Immature natural killer cell (primary cell): ENCODE results near the gene FAT4. TPM values are rescaled to one million over a fixed set of nuclear protein-coding genes. Genes with fewer than 3 reads are reported as not detected.

Experiments
- DNase-seq, 3 donors: peaks; one replicate each; pipeline ENCODE4 v3.0.0; 2022; ENCODE audit warnings: mixed read lengths in 1 of 3
- H3K27ac Mint-ChIP-seq, 6 donors: one replicate each; pipeline ENCODE4 v1.8.0; 2020; ENCODE audit warnings: mixed read lengths in 6 of 6, mild to moderate bottlenecking in 5 of 6, inconsistent platforms in 4 of 6, moderate library complexity in 3 of 6
- H3K27me3 Mint-ChIP-seq, 3 donors: one replicate each; pipeline ENCODE4 v1.8.0; 2020 to 2021; ENCODE audit warnings: low read depth in 3 of 3, mild to moderate bottlenecking in 3 of 3, mixed read lengths in 3 of 3, moderate library complexity in 3 of 3, inconsistent platforms in 1 of 3
- H3K36me3 Mint-ChIP-seq, 3 donors: one replicate each; pipeline ENCODE4 v1.8.0; 2020; ENCODE audit warnings: mixed read lengths in 3 of 3, inconsistent platforms in 2 of 3, mild to moderate bottlenecking in 2 of 3
- H3K4me1 Mint-ChIP-seq, 2 donors: one replicate each; pipeline ENCODE4 v1.8.0; 2020; ENCODE audit warnings: inconsistent platforms in 2 of 2, mild to moderate bottlenecking in 2 of 2, mixed read lengths in 2 of 2, moderate library complexity in 1 of 2
- H3K4me3 Mint-ChIP-seq, 5 donors: one replicate each; pipeline ENCODE4 v1.8.0; 2020; ENCODE audit warnings: mild to moderate bottlenecking in 5 of 5, mixed read lengths in 5 of 5, inconsistent platforms in 3 of 5, moderate library complexity in 3 of 5
- H3K9me3 Mint-ChIP-seq, 6 donors: one replicate each; pipeline ENCODE4 v1.8.0; 2020; ENCODE audit warnings: mild to moderate bottlenecking in 6 of 6, mixed read lengths in 6 of 6, inconsistent platforms in 4 of 6, moderate library complexity in 3 of 6
- polyA plus RNA-seq, 3 donors: library from polyadenylated mRNA; unstranded; fragments of 300-500 nt; fragmentation: Illumina TruSeq; gene quantifications; one replicate each; pipeline ENCODE4 v1.2.3, GENCODE V29; 2021

The FAT4 gene, protein sequence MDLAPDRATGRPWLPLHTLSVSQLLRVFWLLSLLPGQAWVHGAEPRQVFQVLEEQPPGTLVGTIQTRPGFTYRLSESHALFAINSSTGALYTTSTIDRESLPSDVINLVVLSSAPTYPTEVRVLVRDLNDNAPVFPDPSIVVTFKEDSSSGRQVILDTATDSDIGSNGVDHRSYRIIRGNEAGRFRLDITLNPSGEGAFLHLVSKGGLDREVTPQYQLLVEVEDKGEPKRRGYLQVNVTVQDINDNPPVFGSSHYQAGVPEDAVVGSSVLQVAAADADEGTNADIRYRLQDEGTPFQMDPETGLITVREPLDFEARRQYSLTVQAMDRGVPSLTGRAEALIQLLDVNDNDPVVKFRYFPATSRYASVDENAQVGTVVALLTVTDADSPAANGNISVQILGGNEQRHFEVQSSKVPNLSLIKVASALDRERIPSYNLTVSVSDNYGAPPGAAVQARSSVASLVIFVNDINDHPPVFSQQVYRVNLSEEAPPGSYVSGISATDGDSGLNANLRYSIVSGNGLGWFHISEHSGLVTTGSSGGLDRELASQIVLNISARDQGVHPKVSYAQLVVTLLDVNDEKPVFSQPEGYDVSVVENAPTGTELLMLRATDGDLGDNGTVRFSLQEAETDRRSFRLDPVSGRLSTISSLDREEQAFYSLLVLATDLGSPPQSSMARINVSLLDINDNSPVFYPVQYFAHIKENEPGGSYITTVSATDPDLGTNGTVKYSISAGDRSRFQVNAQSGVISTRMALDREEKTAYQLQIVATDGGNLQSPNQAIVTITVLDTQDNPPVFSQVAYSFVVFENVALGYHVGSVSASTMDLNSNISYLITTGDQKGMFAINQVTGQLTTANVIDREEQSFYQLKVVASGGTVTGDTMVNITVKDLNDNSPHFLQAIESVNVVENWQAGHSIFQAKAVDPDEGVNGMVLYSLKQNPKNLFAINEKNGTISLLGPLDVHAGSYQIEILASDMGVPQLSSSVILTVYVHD (N-terminal part only)
- polyA plus RNA-seq, result 1 to 10 TPM in 1 of 3 donors, under 1 TPM in 2; 0.32 to 1.4 (median 0.47) TPM

DNA sequence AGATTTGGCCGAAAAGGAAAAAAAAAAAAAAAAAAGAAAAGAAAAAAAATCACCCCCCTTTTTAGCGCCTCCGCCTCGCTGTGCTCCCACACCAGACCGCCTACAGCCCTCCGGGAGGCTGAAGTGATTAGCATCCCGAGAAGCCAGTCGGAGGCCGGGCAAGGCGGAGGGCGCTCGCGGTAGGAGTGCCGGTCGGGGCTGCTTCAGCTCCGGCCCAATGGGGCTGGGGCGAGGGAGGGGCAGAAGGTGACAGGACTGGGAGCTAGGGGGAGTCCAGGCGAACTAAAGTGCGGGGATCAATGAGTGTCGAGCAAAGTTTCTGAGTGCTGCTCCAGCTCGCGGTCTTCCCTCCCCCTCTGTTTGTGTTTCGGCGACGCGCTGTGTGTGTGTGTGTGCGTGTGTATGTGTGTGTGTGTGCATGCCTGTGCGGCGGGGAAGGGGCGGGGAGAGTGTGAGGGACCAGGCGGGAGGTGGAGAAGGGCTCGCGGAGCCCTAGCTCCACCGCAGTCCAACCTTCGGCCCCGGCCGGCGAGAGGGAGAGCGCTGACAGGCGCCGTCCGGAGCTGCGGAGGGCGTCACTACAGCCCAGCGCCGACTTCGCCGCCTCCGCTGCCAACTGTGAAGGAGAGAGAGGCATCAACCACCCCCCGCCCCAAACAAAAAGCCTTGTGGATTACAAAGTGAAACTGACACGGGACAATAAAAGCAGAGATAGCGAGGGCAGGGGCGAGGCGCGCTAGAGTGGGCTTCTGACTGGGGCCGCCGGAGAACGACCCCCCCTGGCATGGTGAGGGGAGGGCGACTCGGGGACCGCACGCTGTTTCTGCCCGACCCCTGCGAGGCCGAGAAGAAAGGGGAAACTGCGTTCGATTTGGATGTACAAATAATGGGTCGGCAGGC, at the start of gene FAT4:
Gene FAT4, plus strand, starts transcription at position 280 of the 900 bp plus-strand sequence. CDS start 1,457 bp downstream, outside the sequence.
- Mint-ChIP-seq H3K27ac (peak within 1 kb of the TSS; percentile 80 to 94 (median 90)), H3K36me3 (peaks cover 0 to 4% (median 4%) of the 10 kb centered on the region in 3 donors), H3K4me1 (peaks cover 47 to 64% of the 10 kb centered on the region in 2 donors), H3K27me3 (peaks cover 9 to 23% (median 12%) of the 10 kb centered on the region in 3 donors), H3K4me3 (peak within 1 kb of the TSS; percentile 93 to 98 (median 96)), H3K9me3 (no peaks in the 10 kb centered on the region)
- DNase-seq, result peak; percentile 82 to 85 (median 84)

DNA sequence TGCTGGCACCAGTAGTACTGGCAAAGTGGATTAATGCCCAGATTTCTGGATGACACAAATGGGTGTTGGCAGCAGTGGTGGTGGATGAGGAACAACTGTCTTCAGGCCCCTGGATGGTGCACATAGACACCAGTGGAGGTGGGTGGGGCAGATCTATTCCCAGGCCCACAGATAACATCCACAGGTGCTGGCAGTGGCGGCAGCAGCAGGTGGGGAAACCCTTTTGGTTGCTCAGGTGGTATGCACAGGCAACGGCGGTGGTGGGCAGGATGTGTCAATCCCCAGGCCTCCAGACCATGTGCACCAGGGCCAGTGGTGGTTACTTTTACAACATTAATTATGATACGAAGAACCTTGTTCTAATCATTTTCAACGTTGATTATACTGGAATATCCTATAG, 48.9 kb upstream of the FAT4 start:
- Mint-ChIP-seq H3K4me3 (no peak overlapping the region), H3K27me3 (no peaks in the 10 kb centered on the region), H3K9me3 (no peaks in the 10 kb centered on the region), H3K4me1 (no peaks in the 10 kb centered on the region), H3K36me3 (no peaks in the 10 kb centered on the region), H3K27ac (no peak overlapping the region)
- no peak for DNase-seq

DNA sequence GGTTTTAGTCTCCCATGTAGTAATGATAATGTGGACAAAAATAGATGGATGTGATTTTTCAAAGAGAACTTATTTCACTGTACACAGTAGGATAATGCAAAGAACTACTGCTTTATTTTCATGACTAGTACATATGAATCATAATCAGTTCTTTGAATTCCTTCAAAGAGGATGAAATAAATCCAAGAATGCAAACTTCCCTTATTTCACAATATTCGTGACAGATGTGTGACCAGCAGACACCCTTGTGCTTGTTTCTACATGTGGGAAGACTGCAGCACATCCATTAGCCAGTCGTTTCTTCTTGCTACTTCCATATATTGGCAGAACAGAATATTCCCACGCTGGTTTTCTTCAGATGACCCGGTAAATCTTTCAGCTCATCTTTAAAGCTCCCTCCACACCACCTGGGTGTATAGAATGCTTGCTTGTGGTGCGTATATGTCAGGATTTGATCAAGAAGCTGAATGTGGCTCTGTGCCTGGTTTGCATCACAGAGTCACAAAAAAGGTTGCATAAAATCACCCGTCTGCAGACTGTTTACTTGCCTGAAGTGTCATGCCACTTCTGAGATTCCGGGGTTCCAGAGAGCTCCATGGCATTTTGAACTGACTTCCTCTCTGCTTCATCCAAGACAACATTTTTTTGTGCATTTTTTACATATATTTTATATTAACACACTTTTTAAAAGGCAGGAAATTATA, 47.7 kb upstream of the FAT4 start:
- no peaks in the 10 kb centered on the region for H3K4me1 Mint-ChIP-seq
- no peak overlapping the region for H3K4me3 Mint-ChIP-seq
- H3K27me3 Mint-ChIP-seq, result peaks cover 0 to 3% (median 0%) of the 10 kb centered on the region in 3 donors
- H3K9me3 Mint-ChIP-seq, result peaks cover 0 to 1% (median 0%) of the 10 kb centered on the region in 6 donors
- H3K36me3 Mint-ChIP-seq, result no peaks in the 10 kb centered on the region
- no peak for DNase-seq
- H3K27ac Mint-ChIP-seq, result no peak overlapping the region

DNA sequence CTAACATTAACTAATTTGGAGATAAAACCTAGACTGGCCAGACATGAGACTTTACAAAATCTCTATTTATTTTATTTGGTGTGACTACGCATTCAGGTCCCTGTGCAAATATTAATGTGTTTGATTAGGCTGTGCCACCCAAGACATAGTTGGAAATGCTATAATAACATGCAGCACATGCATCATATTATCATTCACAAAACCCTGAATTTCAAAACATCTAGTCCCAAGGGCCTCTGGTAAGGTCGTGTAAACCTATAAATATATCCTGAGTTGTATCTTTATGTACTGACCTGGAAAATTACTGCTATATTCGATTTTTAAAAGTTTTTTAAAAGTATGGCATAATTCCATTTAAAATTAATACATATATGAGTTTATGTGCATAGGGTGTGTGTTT, 47.1 kb upstream of the FAT4 start:
- Mint-ChIP-seq H3K27ac (no peak overlapping the region), H3K4me3 (no peak overlapping the region), H3K36me3 (no peaks in the 10 kb centered on the region), H3K4me1 (no peaks in the 10 kb centered on the region), H3K9me3 (peaks cover 0 to 1% (median 0%) of the 10 kb centered on the region in 6 donors), H3K27me3 (peaks cover 0 to 3% (median 0%) of the 10 kb centered on the region in 3 donors)
- DNase-seq, result no peak

DNA sequence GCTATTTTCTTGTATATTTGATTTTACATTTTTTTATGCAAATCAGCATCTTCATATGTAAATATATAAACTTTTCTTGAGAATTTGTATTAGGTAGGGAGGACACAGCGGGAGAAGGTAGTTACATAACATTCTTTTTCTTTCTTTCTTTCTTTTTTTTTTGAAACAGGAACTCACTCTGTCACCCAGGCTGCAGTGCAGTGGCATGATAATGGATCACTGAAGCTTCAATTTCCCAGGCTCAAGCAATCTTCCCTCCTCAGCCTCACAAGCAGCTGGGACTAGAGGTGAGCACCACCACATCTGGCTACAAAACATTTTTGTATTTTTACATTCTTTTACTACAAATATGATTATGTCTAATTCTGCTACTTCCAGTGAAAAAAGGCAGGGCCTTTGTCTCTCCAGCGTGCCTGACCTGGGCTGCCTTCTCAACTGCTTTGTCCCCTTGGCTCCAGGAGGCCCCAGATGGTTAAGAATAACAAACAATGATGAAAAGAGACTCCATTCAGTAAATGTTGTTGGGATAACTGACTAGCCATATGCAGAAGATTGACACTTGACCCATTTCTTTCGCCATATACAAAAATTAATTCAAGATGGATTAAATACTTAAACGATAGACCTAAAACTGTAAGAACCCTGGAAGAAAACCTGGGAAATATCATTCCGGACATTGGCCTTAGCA, 46.5 kb upstream of the FAT4 start:
- Mint-ChIP-seq H3K4me3 (no peak overlapping the region), H3K4me1 (no peaks in the 10 kb centered on the region), H3K9me3 (peaks cover 0 to 1% (median 0%) of the 10 kb centered on the region in 6 donors), H3K27ac (no peak overlapping the region), H3K36me3 (no peaks in the 10 kb centered on the region), H3K27me3 (peaks cover 0 to 3% (median 0%) of the 10 kb centered on the region in 3 donors)
- DNase-seq, result no peak

DNA sequence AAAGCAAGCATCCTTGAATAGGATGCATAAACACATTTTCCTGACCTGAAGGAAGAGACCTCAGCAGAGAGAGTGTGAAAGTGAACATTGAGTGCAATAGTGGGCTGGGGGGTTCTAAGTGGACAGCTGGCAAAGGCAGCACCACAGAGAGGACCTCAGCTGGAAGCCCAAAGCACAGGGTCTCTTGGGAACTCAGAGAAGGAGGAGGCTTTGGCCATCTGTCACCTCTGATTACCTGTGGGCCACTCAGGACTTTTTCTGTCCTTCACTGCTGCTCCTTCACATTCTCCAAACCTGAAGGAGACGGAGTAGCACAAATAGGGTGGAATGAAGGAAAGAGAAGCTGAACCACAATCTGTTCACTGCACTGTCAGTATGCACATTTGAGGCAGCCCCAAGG, 37.9 kb upstream of the FAT4 start:
- H3K9me3 Mint-ChIP-seq, result peaks cover 0 to 5% (median 0%) of the 10 kb centered on the region in 6 donors
- no peaks in the 10 kb centered on the region for H3K4me1 Mint-ChIP-seq
- no peaks in the 10 kb centered on the region for H3K36me3 Mint-ChIP-seq
- peaks cover 0 to 1% (median 0%) of the 10 kb centered on the region in 3 donors for H3K27me3 Mint-ChIP-seq
- H3K4me3 Mint-ChIP-seq, result no peak overlapping the region
- H3K27ac Mint-ChIP-seq, result no peak overlapping the region
- no peak for DNase-seq

DNA sequence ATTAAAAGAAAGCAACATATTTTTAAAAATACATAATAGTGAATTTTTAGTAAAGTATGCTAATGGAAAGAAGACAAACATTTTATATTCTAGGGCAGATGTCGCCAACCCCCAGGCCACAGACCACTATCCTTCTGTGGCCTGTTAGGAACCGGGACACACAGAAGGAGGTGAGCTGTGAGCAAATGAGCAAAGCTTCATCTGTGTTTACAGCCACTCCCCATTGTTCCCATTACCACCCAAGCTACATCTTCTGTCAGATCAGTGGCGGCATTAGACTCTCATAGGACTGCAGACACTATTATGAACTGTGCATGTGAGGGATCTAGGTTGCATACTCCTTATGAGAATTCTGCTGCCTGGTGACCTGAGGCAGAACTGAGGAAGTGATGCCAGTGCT, 37.0 kb upstream of the FAT4 start:
- no peaks in the 10 kb centered on the region for H3K36me3 Mint-ChIP-seq
- H3K27me3 Mint-ChIP-seq, result no peaks in the 10 kb centered on the region
- H3K27ac Mint-ChIP-seq, result no peak overlapping the region
- peaks cover 0 to 4% (median 0%) of the 10 kb centered on the region in 6 donors for H3K9me3 Mint-ChIP-seq
- no peak for DNase-seq
- H3K4me3 Mint-ChIP-seq, result no peak overlapping the region
- H3K4me1 Mint-ChIP-seq, result no peaks in the 10 kb centered on the region

DNA sequence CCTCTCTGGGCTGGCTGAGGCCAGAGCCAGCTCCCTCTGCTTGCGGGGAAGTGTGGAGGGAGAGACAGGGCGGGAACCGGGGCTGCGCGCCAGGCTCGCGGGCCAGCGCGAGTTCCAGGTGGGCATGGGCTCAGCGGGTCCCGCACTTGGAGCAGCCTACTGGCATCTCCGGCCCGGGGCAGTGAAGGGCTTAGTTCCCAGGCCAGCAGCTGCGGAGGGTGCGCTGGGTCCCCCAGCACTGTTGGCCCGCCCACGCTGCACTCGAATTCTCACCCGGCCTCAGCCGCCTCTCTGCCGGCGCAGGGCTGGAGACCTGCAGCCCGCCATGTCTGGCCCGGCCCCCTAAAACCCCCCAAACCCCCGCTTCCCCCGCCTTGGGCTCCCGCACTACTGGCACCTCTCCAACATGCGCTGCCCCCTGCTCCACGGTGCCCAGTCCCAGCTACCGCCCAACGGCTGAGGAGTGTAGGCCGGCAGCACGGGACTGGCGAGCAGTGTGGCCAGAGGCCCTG, 33.8 kb upstream of the FAT4 start:
- no peak for DNase-seq
- Mint-ChIP-seq H3K4me3 (no peak overlapping the region), H3K9me3 (no peaks in the 10 kb centered on the region), H3K4me1 (no peaks in the 10 kb centered on the region), H3K27ac (no peak overlapping the region), H3K27me3 (no peaks in the 10 kb centered on the region), H3K36me3 (no peaks in the 10 kb centered on the region)

DNA sequence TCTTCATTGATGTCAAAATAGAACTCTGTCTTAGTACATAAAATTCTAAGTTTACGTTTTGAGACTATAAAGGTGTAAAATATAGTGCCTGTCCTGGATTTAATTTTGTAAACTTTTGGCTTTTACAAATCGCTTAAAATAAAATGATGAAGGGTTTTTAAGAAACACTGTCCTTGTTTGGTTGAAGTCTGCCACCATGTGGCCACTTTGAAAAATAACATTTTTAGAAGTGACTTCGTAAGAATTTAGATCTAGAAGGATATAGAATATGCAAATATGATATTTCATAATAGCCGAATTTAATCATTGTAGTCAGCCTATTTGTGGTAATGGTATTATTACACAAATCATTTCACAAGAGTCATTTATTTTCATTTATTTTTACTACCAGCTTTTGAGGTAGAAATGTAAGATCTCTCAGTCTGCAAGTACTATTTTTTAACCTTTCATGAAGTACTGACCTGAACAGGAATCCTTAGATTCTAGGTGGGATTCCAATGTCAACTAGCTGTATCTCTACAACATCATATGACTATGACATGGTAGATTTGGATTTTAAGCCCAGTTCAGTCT, 31.0 kb upstream of the FAT4 start:
- peak in 1 of 3 donors; percentile 2 for DNase-seq
- H3K27ac Mint-ChIP-seq, result no peak overlapping the region
- H3K27me3 Mint-ChIP-seq, result no peaks in the 10 kb centered on the region
- no peaks in the 10 kb centered on the region for H3K36me3 Mint-ChIP-seq
- H3K4me3 Mint-ChIP-seq, result no peak overlapping the region
- H3K9me3 Mint-ChIP-seq, result no peaks in the 10 kb centered on the region
- H3K4me1 Mint-ChIP-seq, result no peaks in the 10 kb centered on the region

DNA sequence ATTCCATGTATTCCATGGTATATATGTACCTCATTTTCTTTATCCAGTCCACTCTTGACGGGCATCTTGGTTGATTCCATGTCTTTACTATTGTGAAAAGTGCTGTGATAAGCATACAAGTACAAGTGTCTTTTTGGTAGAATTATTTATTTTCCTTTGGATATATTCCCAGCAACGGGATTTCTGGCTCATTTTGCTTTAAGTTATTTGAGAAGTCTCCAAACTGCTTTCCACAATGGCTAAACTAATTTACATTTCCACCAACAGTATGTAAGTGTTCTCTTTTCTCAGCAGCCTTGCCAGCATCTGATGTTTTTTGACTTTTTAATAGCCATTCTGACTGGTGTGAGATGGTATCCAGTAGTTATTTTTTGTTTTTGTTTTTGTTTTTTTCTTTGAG, 17.6 kb upstream of the FAT4 start:
- Mint-ChIP-seq H3K9me3 (peaks cover 0 to 3% (median 0%) of the 10 kb centered on the region in 6 donors), H3K4me1 (no peaks in the 10 kb centered on the region), H3K27ac (no peak overlapping the region), H3K36me3 (no peaks in the 10 kb centered on the region), H3K4me3 (no peak overlapping the region), H3K27me3 (peaks cover 0 to 2% (median 0%) of the 10 kb centered on the region in 3 donors)
- DNase-seq, result no peak

DNA sequence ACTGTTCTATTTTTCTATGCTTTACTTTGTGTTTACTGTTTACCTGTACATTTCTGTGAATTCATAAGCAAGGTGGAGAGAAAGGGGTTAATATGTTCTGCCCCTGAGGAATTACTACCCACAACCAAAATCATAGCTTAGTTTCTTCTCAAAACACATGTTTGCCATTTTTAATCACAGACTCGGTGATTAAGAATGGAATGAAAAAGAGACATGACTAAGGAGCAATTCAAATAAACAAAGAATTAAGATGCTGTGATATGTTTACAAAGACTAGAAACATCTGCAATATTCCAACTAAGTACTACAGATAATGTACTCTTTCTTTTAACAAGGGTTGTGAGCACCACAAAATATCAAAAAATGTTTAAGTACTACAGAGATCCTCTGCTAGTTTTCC, 11.7 kb upstream of the FAT4 start:
- Mint-ChIP-seq H3K27me3 (peaks cover 1 to 3% (median 3%) of the 10 kb centered on the region in 3 donors), H3K4me1 (no peaks in the 10 kb centered on the region), H3K27ac (no peak overlapping the region), H3K4me3 (no peak overlapping the region), H3K9me3 (no peaks in the 10 kb centered on the region), H3K36me3 (no peaks in the 10 kb centered on the region)
- DNase-seq, result no peak

DNA sequence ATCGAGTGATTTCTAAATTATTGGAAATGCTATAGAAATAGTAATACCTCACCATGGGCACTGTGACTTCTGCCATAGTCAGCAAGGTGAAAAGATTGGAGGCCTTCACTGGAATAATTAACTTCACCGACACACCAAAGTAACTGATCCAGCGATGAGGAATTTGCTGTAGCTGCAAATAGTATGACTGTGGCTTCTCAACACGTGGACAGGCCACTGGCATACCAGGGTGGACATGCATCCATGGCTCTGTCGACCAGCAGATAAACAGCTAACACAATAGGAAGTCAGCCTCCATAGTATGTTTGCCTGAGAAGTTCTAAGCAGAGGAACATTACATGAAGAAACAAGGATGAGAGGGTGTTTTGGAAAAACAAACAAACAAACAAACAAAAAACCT, 10.9 kb upstream of the FAT4 start:
- no peak for DNase-seq
- no peak overlapping the region for H3K27ac Mint-ChIP-seq
- H3K4me1 Mint-ChIP-seq, result no peaks in the 10 kb centered on the region
- H3K4me3 Mint-ChIP-seq, result no peak overlapping the region
- peaks cover 1 to 3% (median 3%) of the 10 kb centered on the region in 3 donors for H3K27me3 Mint-ChIP-seq
- H3K36me3 Mint-ChIP-seq, result no peaks in the 10 kb centered on the region
- H3K9me3 Mint-ChIP-seq, result no peaks in the 10 kb centered on the region
